Left ventricle myocardium superior (tissue), 1 donor: ENCODE measurements around the gene SDF2L1. TPM values are rescaled to one million over a fixed set of nuclear protein-coding genes. Genes with fewer than 3 reads are reported as not detected.
"Not testable (repeated sequence)": the region's sequence is repeated elsewhere in the genome, so short reads cannot be mapped to it uniquely, and the experiment has no call there.

Source experiments
- ATAC-seq: fragments of 200-7000 bp; cut with Tn5 transposase; one replicate; pipeline ENCODE4 v1.9.1; 2020; ENCODE audit warnings: mild to moderate bottlenecking, moderate library complexity
- DNase-seq: peaks from one replicate; pipeline ENCODE4 v3.0.0-alpha.2; 2020
- intact Hi-C: fragments of 100-400 bp; cut with micrococcal nuclease; formaldehyde crosslinking; loops from one replicate; pipeline ENCODE4 v1.11.0; 2022
- total RNA-seq: library from RNA; stranded (reverse); fragmentation: NEBNext Ultra II Directional; extraction: Animal tissue kit (Norgen Biotek cat#: 25700); gene quantifications from one replicate; pipeline ENCODE4 v1.2.1, GENCODE V29; 2021
- donor health status: DM: no; HTN: yes; CAD: no; lungs with severe emphysema.

Gene SDF2L1
- total RNA-seq, 1 donor from 2014 or later, result 17.9 TPM

DNA sequence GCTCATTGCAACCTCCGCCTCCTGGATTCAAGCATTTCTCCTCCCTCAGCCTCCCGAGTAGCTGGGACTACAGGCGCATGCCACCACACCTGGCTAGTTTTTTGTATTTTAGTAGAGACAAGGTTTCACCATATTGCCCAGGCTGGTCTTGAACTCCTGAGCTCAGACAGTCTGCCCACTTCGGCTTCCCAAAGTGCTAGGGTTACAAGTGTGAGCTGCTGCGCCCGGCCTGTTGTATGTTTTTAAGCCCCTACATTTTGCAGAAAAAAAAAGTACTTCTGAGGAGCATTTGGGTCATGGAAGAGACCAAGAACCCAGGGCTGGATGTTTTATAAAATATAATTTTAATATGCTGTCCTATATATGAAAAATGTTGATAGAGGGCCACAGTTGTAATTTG, 24.8 kb upstream of the SDF2L1 start:
- ATAC-seq, intact Hi-C loops, DNase-seq: not testable (repeated sequence)

DNA sequence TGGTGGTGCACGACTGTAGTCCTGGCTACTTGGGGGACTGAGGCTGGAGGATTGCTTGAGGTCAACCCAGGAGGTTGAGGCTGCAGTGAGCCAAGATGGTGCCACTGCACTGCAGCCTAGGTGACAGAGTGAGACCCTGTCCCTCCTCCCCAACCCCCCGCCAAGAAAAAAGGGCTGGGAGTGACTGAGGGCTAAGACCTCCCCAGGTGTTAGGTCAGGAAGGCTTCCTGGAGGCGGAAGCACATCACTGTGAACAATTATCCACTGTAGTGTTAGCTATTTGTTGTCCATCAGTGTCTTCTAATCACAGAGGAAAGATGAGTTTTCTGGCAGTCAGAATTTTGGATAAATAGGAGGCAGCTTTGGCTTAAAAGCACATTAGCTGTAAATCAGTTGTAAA, 21.1 kb upstream of the SDF2L1 start:
- no peak for DNase-seq
- intact Hi-C loops, result no loop called here
- no peak for ATAC-seq

- ATAC-seq, result no peak
- intact Hi-C loops, result no loop called here
These were observed 19.8 kb upstream of the SDF2L1 start for GRCh38 chr22:21622011-21622918.

DNA sequence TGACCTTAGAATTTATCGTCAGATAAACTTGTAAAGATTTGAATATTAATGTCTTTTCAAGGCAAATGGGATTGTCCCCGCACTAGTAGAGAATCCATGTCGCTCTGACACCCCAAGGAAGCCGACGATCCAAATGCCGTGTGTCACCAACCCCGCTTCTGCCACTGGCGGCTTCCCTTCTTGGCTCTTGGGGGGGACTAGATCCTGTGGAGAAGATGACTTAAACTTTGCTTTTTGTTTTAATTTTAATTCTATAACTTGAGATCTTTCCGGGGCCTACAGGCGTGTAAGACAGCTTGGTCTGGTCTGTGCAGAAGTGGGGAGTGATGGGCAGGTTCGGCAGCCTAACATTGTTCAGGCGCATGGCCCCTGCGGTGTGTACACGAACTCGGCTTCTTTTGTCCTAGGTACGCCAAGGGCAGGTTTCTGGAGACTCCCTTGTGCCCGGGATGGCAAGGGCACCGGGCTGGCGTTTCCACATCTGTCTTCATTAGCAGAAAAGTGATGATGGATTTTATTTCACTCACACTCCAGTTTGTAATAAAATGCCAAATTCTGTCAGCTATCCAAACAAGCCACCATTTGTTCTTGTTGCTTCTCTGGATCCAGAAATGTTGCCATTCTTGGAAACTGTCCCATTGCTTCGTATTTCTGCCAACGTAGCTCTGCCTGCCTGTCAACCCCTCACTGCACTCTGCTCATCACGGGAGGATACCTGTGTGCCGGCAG, 19.0 kb upstream of the SDF2L1 start:
- ATAC-seq (no peak), DNase-seq (no peak)
- intact Hi-C loops, result no loop called here

More at GRCh38 chr22:21622011-21622918, 19.8 kb upstream of the SDF2L1 start:
- no peak for DNase-seq

DNA sequence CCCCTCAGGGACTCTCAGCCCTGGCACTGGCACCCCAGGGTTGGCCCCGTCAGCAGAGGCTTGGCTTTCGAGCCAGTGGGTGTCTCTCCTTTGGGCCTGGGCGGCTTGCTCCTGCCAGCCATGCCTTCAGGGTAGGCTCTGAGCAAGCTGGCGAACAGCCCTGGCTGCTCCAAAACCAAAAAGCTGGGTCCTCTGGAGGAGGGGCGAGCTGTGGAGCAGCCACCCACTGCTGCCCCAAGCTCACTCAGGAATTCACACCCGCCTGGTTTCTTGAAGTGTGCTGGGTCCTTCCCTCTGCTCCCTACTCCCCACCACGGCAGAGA, 18.5 kb upstream of the SDF2L1 start:
- DNase-seq (no peak), ATAC-seq (peak; percentile 8)
- intact Hi-C loops, result no loop called here

DNA sequence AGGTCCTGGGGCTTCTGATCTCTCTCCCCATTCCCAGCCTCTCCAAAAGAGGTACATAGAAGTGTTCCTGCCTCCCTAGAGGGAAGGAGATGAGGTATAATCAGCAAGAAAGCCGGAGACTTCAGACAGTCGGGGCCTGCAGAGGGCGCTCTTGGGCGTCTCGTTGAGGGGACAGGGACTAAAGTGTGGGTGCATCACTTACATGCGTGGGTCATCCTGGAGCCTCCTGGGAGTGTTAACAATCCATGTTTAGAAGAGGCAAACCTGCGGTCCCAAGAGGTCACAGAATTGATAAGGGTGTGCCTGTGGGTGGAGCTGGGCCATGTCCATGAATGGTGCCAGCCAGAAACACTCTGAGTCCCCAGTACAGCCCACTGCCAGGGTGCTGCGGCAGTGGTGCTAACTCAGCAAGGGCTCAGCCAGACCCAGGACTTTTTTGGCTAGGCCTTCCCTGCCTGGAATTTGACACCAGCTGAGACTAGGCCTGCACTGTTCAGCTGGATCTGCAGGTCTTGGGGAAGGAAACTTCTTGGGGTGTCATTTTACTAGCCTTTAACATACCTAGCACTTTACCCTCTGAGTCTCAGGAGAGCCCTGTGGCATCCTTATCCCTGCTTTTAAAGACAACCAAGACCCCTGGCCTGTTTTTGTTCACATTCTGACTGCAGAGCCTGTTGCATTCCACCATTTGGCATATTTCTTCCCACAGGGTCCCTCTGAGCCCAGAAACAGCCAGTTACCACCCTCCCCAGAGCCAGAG, 17.8 kb upstream of the SDF2L1 start:
- intact Hi-C loops, result no loop called here
- ATAC-seq (peak; percentile 65), DNase-seq (peak; percentile 58)

GRCh38 chr22:21624880-21625791, 17.0 kb upstream of the SDF2L1 start:
- ATAC-seq, result no peak
- DNase-seq, result no peak
- intact Hi-C loops, result no loop called here

- intact Hi-C loops, result no loop called here
- DNase-seq, result no peak
These were observed 15.9 kb upstream of the SDF2L1 start for GRCh38 chr22:21626073-21626734.

DNA sequence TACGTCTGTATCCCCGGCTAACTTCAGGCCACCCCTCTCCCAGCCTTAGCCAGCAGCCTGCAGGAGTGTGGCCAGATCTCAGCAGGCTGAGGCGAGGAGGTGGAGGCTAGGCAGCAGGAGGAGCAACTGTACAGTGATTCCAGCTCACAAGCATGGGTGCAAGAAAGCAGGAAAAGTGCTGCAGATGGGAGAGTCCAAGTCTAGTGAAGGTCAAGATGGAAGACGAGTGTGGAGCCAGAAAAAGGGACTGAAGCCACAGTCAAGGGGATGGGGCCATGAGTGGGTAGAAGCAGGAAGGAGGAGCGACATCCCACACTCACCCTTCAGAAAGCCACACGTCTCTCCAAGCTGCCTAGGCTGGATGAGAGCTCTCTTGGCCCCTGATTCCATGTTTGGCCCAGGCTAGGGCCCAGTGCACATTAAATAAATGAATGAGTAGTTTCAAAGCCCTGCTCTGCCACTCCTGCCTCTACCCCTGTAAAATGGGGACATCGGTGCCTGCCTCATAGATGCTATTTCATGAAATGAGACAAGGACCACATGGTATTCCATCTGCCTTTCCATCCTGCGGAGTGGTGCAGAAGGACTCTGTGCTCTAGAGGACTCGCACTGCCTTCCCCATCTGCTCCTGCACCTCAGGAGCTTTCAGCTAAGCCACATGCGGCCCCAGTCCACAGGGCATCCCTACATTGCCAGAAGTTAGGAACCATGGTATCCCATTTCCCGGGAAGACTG, 15.2 kb upstream of the SDF2L1 start:
- DNase-seq (no peak), ATAC-seq (no peak)
- intact Hi-C loops, result no loop called here

More at GRCh38 chr22:21626073-21626734, 15.9 kb upstream of the SDF2L1 start:
- no peak for ATAC-seq

DNA sequence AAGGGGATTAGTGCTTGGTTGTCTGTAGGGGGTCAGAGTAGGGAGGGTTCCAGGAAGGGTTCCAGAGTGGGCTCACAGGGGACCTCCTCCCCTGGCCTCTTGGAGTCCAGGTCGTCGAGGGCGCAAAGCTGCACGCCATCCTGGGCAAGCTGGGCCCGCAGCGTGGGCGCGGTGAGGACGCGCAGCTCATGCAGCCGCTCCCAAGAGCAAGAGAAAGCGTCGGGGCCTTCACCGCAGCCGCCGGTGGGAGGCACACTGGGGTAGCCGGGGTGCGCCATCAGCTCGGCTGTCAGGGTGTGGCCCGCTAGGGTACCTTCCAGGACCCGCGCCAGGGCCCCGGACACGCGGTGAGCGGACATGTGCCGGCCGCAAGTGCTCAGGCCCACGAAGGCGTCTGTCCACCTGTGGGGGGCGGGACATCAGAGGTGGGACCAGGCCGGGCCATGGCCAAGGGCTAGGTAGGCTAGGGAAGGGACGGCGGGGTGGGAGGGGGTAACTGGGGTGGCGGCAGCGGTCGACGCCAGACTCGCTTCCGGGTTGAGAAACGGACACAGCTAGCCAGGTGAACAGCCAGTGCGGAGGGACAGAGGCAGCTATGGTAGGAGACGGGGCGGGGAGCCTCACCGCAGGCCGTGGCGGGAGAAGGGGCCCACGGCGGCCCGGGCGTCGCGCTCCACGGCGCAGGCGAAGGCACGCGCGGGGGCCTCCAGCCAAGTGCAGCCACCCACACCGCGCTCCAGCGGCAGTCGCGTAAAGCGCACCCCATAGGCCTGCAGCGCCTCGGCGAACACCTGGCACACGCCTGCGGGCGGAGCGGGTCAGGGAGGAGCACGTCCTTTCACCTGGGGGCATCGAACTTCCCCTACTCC, 13.5 kb upstream of the SDF2L1 start:
- ATAC-seq, result peak; percentile 0
- intact Hi-C loops, result no loop called here
- no peak for DNase-seq

DNA sequence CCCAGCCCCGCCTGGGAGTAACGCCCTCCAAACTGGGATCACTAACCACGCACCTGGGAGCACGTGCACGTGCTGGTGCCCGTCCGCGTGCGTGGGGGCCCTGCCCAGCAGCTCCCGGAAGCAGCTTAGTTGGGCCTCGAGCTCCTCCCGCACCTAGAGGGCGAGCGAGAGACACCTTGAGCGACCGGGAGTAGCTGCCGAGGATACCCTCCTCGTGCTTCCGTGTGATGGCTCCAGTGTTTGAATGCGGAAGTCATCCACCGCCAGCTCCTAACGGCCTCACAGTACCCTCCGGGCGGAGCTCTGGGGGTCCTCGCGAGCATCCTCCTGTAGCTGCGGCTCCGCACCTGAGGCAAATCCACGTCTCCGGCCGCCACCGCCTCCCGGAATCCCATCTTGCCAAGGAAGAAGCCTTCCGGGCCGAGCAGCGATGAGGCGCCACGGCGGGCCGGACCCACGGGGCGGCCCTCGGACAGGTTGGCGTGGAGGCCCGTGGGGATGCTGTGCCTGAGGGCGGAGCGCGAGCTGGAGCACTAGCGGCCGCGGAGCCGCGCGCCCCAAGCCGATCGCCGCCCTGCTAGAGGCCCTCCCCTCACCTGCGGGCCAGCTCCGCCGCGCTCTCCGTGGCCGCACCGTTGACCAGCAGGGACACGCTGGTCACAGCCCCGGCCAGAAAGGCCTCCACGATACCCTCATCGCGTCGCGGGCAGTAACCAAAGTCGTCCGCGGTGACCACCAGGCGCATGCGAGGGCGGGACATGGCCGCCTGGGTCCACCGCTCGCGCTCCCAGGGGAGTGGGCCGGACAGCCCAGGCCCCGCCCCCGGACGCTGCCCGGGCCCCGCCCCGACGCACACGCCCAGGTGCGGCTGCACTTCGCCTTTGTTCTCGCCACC, 12.6 kb upstream of the SDF2L1 start, which contains the start of gene YDJC:
TSS of gene YDJC (minus strand) at position 768 of the 895 bp plus-strand sequence. CDS start at position 760, 8 bp downstream.
- peak; percentile 98 for ATAC-seq
- DNase-seq, result peak; percentile 96
- intact Hi-C loops, result no loop called here

- ATAC-seq, result no peak
- DNase-seq, result no peak
- intact Hi-C loops, result no loop called here
These were observed 11.1 kb upstream of the SDF2L1 start for GRCh38 chr22:21631025-21631424.

GRCh38 chr22:21632237-21632895, 9.7 kb upstream of the SDF2L1 start, which contains the start of gene CCDC116:
Gene CCDC116 (plus strand): TSS chr22:21632760. CDS start chr22:21633182, 422 bp downstream.
- DNase-seq (no peak), ATAC-seq (no peak)
- intact Hi-C loops, result no loop called here

DNA sequence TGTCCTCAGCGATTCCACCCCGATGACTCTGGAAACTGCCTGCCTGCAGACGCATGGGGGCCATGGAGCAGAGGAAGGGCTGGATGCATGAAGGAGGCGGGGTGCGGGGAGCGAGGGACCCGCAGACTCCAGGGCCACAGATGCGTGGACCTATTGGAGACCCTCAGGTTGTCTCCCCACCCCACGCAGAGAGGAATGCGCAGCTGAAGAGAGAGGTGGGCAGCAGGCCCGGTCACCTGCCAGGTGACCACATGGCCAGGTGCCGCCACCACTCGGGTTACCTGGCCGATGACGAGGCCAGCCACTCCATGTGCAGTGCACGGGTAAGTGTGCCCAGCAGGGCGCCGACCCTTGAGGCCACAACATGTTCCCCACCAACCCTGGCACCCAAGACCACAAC, 9.2 kb upstream of the SDF2L1 start:
- ATAC-seq (no peak), DNase-seq (no peak)
- intact Hi-C loops, result no loop called here

GRCh38 chr22:21633481-21633880, 8.6 kb upstream of the SDF2L1 start:
- DNase-seq, result no peak
- intact Hi-C loops, result no loop called here

More at GRCh38 chr22:21633481-21633880, 8.6 kb upstream of the SDF2L1 start:
- ATAC-seq, result no peak
